HFFc6 (cell line): Measurements from ENCODE around the gene AGPAT4. TPM values are rescaled to one million over a fixed set of nuclear protein-coding genes. Genes with fewer than 3 reads are reported as not detected.

Experiments used
- DNase-seq: peaks from one replicate; pipeline ENCODE4 v3.0.0-alpha.2; 2018
- H3K27ac Mint-ChIP-seq: 2 replicates; pipeline ENCODE4 v1.8.0; 2020; ENCODE audit warnings: mild to moderate bottlenecking, mixed read lengths
- H3K27me3 Mint-ChIP-seq: 2 replicates; pipeline ENCODE4 v1.8.0; 2021; ENCODE audit warnings: mild to moderate bottlenecking, moderate library complexity, mixed read lengths; ENCODE audit not compliant: insufficient read depth
- H3K36me3 Mint-ChIP-seq: 2 replicates; pipeline ENCODE4 v1.8.0; 2021; ENCODE audit warnings: low read depth, mixed read lengths
- H3K4me1 Mint-ChIP-seq: 2 replicates; pipeline ENCODE4 v1.8.0; 2020; ENCODE audit warnings: low read depth, mixed read lengths
- H3K4me3 Mint-ChIP-seq: 2 replicates; pipeline ENCODE4 v1.8.0; 2020; ENCODE audit warnings: mild to moderate bottlenecking, moderate library complexity, mixed read lengths
- H3K9me3 Mint-ChIP-seq: 2 replicates; pipeline ENCODE4 v1.8.0; 2020; ENCODE audit warnings: mild to moderate bottlenecking, mixed read lengths
- CTCF ChIP-seq: fragments of 200-600 bp; sonication (generic); IDR thresholded peaks from 2 replicates; pipeline ENCODE4 v1.5.0; 2021; ENCODE audit warnings: antibody characterized with exemption, mild to moderate bottlenecking
- total RNA-seq, 6 experiments: library from RNA; stranded (reverse); fragmentation: NEBNext Ultra II Directional; extraction: Animal tissue kit (Norgen Biotek cat#: 25700); gene quantifications; 2 replicates in 1 of 6; 3 replicates in 5 of 6; pipeline ENCODE4 v1.2.3, GENCODE V29; 2021

AGPAT4 gene
- total RNA-seq, 6 experiments from 2014 or later = 2.3 to 4.0 (median 2.7) TPM

GRCh38 chr6:161254464-161255253 lies 19.2 kb downstream of the AGPAT4 start:
- no peaks in the 10 kb centered on the region for H3K36me3 Mint-ChIP-seq
- no peak overlapping the region for H3K27ac Mint-ChIP-seq
- H3K4me3 Mint-ChIP-seq = no peak overlapping the region
- no peak for TF ChIP-seq CTCF
- H3K4me1 Mint-ChIP-seq = peaks cover 21% of the 10 kb centered on the region
- DNase-seq = no peak
- peaks cover 3% of the 10 kb centered on the region for H3K27me3 Mint-ChIP-seq
- H3K9me3 Mint-ChIP-seq = no peaks in the 10 kb centered on the region

- Mint-ChIP-seq H3K27me3 (peaks cover 3% of the 10 kb centered on the region), H3K27ac (no peak overlapping the region), H3K36me3 (peaks cover 5% of the 10 kb centered on the region; the same call in 1 of the 2 replicates), H3K4me3 (no peak overlapping the region), H3K4me1 (peaks cover 21% of the 10 kb centered on the region), H3K9me3 (no peaks in the 10 kb centered on the region)
- no peak for DNase-seq
- no peak for TF ChIP-seq CTCF
Measured at GRCh38 chr6:161254126-161254463, 19.8 kb downstream of the AGPAT4 start.

GRCh38 chr6:161251345-161251744 lies 22.5 kb downstream of the AGPAT4 start:
- H3K27ac Mint-ChIP-seq = no peak overlapping the region
- no peak for DNase-seq
- no peaks in the 10 kb centered on the region for H3K9me3 Mint-ChIP-seq
- H3K4me3 Mint-ChIP-seq = no peak overlapping the region
- TF ChIP-seq CTCF = no peak
- H3K36me3 Mint-ChIP-seq = peaks cover 6% of the 10 kb centered on the region; the same call in 1 of the 2 replicates
- H3K27me3 Mint-ChIP-seq = peaks cover 3% of the 10 kb centered on the region
- peaks cover 7% of the 10 kb centered on the region for H3K4me1 Mint-ChIP-seq

GRCh38 chr6:161249327-161249726 lies 24.5 kb downstream of the AGPAT4 start:
- H3K4me1 Mint-ChIP-seq = peaks cover 7% of the 10 kb centered on the region
- H3K4me3 Mint-ChIP-seq = no peak overlapping the region
- peaks cover 6% of the 10 kb centered on the region; the same call in 1 of the 2 replicates for H3K36me3 Mint-ChIP-seq
- TF ChIP-seq CTCF = no peak
- H3K9me3 Mint-ChIP-seq = no peaks in the 10 kb centered on the region
- DNase-seq = no peak
- no peak overlapping the region for H3K27ac Mint-ChIP-seq
- peaks cover 3% of the 10 kb centered on the region for H3K27me3 Mint-ChIP-seq

GRCh38 chr6:161246725-161247124 lies 27.1 kb downstream of the AGPAT4 start:
- no peak overlapping the region for H3K27ac Mint-ChIP-seq
- DNase-seq = no peak
- no peaks in the 10 kb centered on the region for H3K9me3 Mint-ChIP-seq
- TF ChIP-seq CTCF = no peak
- H3K4me1 Mint-ChIP-seq = peaks cover 7% of the 10 kb centered on the region
- H3K36me3 Mint-ChIP-seq = peaks cover 6% of the 10 kb centered on the region; the same call in 1 of the 2 replicates
- peaks cover 3% of the 10 kb centered on the region; the same call in 1 of the 2 replicates for H3K27me3 Mint-ChIP-seq
- H3K4me3 Mint-ChIP-seq = no peak overlapping the region
